OCI-LY3 (cell line): ENCODE data around the gene MRGPRX3.

ENCODE experiments used
- EZH2phosphoT487 ChIP-seq: fragments of 200-600 bp; shearing (Covaris generic); IDR thresholded peaks from 2 replicates; pipeline ENCODE4 v1.6.1; 2018; ENCODE audit warnings: antibody characterized with exemption, mixed run types, low read depth
- TF ChIP-seq, protein P1 (sequence below): fragments of 200-600, 300-600 bp; sonication (generic); IDR thresholded peaks from 2 replicates; pipeline ENCODE4 v1.5.1; 2014; ENCODE audit warnings: antibody characterized with exemption, low read length, low read depth

DNA sequence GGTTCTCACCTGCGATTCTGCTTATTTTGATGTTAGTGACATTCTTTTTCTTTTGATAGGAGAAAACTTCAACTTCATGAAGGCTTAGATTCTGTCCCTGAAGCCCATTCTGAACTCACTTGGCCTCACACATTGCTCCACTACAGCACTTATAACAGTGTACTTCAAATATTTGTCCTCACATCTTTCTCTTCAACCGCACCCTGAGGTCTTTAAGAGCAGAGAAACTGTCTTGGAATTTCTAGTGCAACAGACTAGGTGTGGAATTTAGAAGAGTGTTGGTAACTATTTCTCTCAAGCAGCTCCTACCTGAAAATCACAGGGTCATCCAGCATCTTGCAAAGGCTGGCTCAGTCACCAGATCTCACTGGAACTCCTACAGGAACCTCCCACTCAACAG, 7.8 kb downstream of the MRGPRX3 start:
- TF ChIP-seq, protein P1, sequence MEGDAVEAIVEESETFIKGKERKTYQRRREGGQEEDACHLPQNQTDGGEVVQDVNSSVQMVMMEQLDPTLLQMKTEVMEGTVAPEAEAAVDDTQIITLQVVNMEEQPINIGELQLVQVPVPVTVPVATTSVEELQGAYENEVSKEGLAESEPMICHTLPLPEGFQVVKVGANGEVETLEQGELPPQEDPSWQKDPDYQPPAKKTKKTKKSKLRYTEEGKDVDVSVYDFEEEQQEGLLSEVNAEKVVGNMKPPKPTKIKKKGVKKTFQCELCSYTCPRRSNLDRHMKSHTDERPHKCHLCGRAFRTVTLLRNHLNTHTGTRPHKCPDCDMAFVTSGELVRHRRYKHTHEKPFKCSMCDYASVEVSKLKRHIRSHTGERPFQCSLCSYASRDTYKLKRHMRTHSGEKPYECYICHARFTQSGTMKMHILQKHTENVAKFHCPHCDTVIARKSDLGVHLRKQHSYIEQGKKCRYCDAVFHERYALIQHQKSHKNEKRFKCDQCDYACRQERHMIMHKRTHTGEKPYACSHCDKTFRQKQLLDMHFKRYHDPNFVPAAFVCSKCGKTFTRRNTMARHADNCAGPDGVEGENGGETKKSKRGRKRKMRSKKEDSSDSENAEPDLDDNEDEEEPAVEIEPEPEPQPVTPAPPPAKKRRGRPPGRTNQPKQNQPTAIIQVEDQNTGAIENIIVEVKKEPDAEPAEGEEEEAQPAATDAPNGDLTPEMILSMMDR = no peak
- no peak for TF ChIP-seq EZH2phosphoT487
